ENCODE data around the gene ABHD1.

- TF ChIP-seq CTCF (IDR thresholded peaks at IDR 0.05) (no peak), REST (IDR thresholded peaks at IDR 0.05; ENCODE audit: insufficient read depth in 1 of 2, low read depth in 2 of 2, low read length in 1 of 2) (no peak)
Observed at GRCh38 chr2:27134781-27135477, 11.3 kb downstream of the ABHD1 start.
